Activated CD4-positive, alpha-beta T cell treated with anti-CD3 and anti-CD28 coated beads, Interleukin-2, Interleukin-6, amounts not matched to agents 100 ng/mL and 50 ng/mL, durations not matched to agents 16 hours and 8 hours (primary cell): Measurements from ENCODE around the gene MRPS21.

Experiments used
- DNase-seq: peaks from one replicate; pipeline ENCODE4 v3.0.0-alpha.2; 2020

Gene MRPS21

GRCh38 chr1:150293433-150294253 lies at the start of gene MRPS21:
Gene MRPS21 (plus strand): TSS chr1:150293861. CDS start chr1:150294367, 506 bp downstream.
- DNase-seq: peak; percentile 95

GRCh38 chr1:150249936-150250335 lies 43.7 kb upstream of the MRPS21 start:
- no peak for DNase-seq

GRCh38 chr1:150256198-150256553 lies 37.5 kb upstream of the MRPS21 start:
- no peak for DNase-seq

GRCh38 chr1:150256554-150257341 lies 36.9 kb upstream of the MRPS21 start:
- DNase-seq: no peak

GRCh38 chr1:150257624-150258585 lies 35.8 kb upstream of the MRPS21 start, which contains the start of gene CA14:
Gene CA14 (plus strand): TSS chr1:150257774. CDS start chr1:150258129, 355 bp downstream.
- no peak for DNase-seq

GRCh38 chr1:150259217-150259616 lies 34.4 kb upstream of the MRPS21 start:
- DNase-seq: no peak

- DNase-seq: no peak
These were observed 33.6 kb upstream of the MRPS21 start for GRCh38 chr1:150259758-150260669.

- DNase-seq: no peak
These were observed 32.3 kb upstream of the MRPS21 start for GRCh38 chr1:150261367-150261766.

GRCh38 chr1:150262388-150263320 lies 31.0 kb upstream of the MRPS21 start:
- DNase-seq: no peak

GRCh38 chr1:150263549-150263948 lies 30.1 kb upstream of the MRPS21 start:
- DNase-seq: no peak

- no peak for DNase-seq
These were observed 25.8 kb upstream of the MRPS21 start for GRCh38 chr1:150267896-150268295.

- DNase-seq: peak; percentile 39
These were observed 25.3 kb upstream of the MRPS21 start for GRCh38 chr1:150268340-150268704.

GRCh38 chr1:150268705-150269403 lies 24.8 kb upstream of the MRPS21 start, which contains the start of gene APH1A:
Gene APH1A (minus strand): TSS chr1:150269016. CDS start chr1:150268810, 206 bp downstream.
- DNase-seq: peak; percentile 98

- DNase-seq: no peak
These were observed 24.2 kb upstream of the MRPS21 start for GRCh38 chr1:150269451-150269850.

GRCh38 chr1:150271291-150271959 lies 22.2 kb upstream of the MRPS21 start:
- no peak for DNase-seq

GRCh38 chr1:150273311-150273710 lies 20.4 kb upstream of the MRPS21 start:
- DNase-seq: peak; percentile 18

- DNase-seq: no peak
These were observed 13.4 kb upstream of the MRPS21 start for GRCh38 chr1:150280138-150280707.

- DNase-seq: peak; percentile 64
These were observed 12.4 kb upstream of the MRPS21 start for GRCh38 chr1:150281221-150281757.
